Measurements from ENCODE around the gene TRIM67.
"Not testable (repeated sequence)": the region's sequence is repeated elsewhere in the genome, so short reads cannot be mapped to it uniquely, and the experiment has no call there.

TRIM67 gene

GRCh38 chr1:231210126-231210525, 48.3 kb downstream of the TRIM67 start:
- H3F3A ChIP-seq (ENCODE audit: insufficient read depth) = no peaks in the 10 kb centered on the region
- H3K79me2 ChIP-seq (ENCODE audit: insufficient read depth, low read length) = no peaks in the 10 kb centered on the region
- no peak overlapping the region for H2AFZ ChIP-seq (ENCODE audit: low read depth, low read length, severe bottlenecking)
- no peaks in the 10 kb centered on the region for H3K9me2 ChIP-seq (replicated peaks; ENCODE audit: insufficient read depth, low read length)
- no peak for TF ChIP-seq CTCF (IDR thresholded peaks at IDR 0.05; ENCODE audit: insufficient read depth, low read length, poor library complexity, severe bottlenecking)
- TF ChIP-seq EZH2phosphoT487 (conservative IDR thresholded peaks at IDR 0.05; ENCODE audit: low read length) = no peak
- H3K36me3 ChIP-seq (ENCODE audit: low read length) = no peaks in the 10 kb centered on the region
- H4K20me1 ChIP-seq (ENCODE audit: low read depth, low read length) = no peaks in the 10 kb centered on the region
- H3K27ac ChIP-seq (ENCODE audit: low read depth, low read length) = no peak overlapping the region
- no peaks in the 10 kb centered on the region for H3K9me3 ChIP-seq (ENCODE audit: insufficient read depth, low read length)
- no peak overlapping the region for H3K4me3 ChIP-seq (ENCODE audit: insufficient read depth, low read length, poor library complexity, severe bottlenecking)
- H3K4me2 ChIP-seq (ENCODE audit: low read depth, low read length, poor library complexity, severe bottlenecking) = no peak overlapping the region
- no peaks in the 10 kb centered on the region for H3K27me3 ChIP-seq (ENCODE audit: low read length)
- H3K9ac ChIP-seq (ENCODE audit: low read length) = no peak overlapping the region

- H3K4me3 ChIP-seq (ENCODE audit: insufficient read depth, low read length, poor library complexity, severe bottlenecking) = peak overlapping the region; percentile 41
- H2AFZ ChIP-seq (ENCODE audit: low read depth, low read length, severe bottlenecking) = peak overlapping the region; percentile 93
- no peaks in the 10 kb centered on the region for H3K9me2 ChIP-seq (replicated peaks; ENCODE audit: insufficient read depth, low read length)
- peak; percentile 80 for TF ChIP-seq CTCF (IDR thresholded peaks at IDR 0.05; ENCODE audit: insufficient read depth, low read length, poor library complexity, severe bottlenecking)
- TF ChIP-seq EZH2phosphoT487 (conservative IDR thresholded peaks at IDR 0.05; ENCODE audit: low read length) = no peak
- no peaks in the 10 kb centered on the region for H3F3A ChIP-seq (ENCODE audit: insufficient read depth)
- peak overlapping the region; percentile 60 for H3K4me2 ChIP-seq (ENCODE audit: low read depth, low read length, poor library complexity, severe bottlenecking)
- peak overlapping the region; percentile 42 for H3K9ac ChIP-seq (ENCODE audit: low read length)
- no peaks in the 10 kb centered on the region for H3K9me3 ChIP-seq (ENCODE audit: insufficient read depth, low read length)
- no peaks in the 10 kb centered on the region for H3K36me3 ChIP-seq (ENCODE audit: low read length)
- H3K27me3 ChIP-seq (ENCODE audit: low read length) = no peaks in the 10 kb centered on the region
- H3K27ac ChIP-seq (ENCODE audit: low read depth, low read length) = no peak overlapping the region
- H3K79me2 ChIP-seq (ENCODE audit: insufficient read depth, low read length) = no peaks in the 10 kb centered on the region
- H4K20me1 ChIP-seq (ENCODE audit: low read depth, low read length) = no peaks in the 10 kb centered on the region
Measured at GRCh38 chr1:231211005-231211857, 49.4 kb downstream of the TRIM67 start.

- not testable (repeated sequence) for H3K4me3 ChIP-seq (ENCODE audit: insufficient read depth, low read length, poor library complexity, severe bottlenecking); H3F3A ChIP-seq (ENCODE audit: insufficient read depth); H3K4me2 ChIP-seq (ENCODE audit: low read depth, low read length, poor library complexity, severe bottlenecking); H3K9me3 ChIP-seq (ENCODE audit: insufficient read depth, low read length); H3K36me3 ChIP-seq (ENCODE audit: low read length); H3K9me2 ChIP-seq (replicated peaks; ENCODE audit: insufficient read depth, low read length); H3K79me2 ChIP-seq (ENCODE audit: insufficient read depth, low read length); H3K27ac ChIP-seq (ENCODE audit: low read depth, low read length); H3K27me3 ChIP-seq (ENCODE audit: low read length); H3K9ac ChIP-seq (ENCODE audit: low read length); H4K20me1 ChIP-seq (ENCODE audit: low read depth, low read length)
- peak overlapping the region; percentile 93 for H2AFZ ChIP-seq (ENCODE audit: low read depth, low read length, severe bottlenecking)
Measured at GRCh38 chr1:231212301-231212700, 50.4 kb downstream of the TRIM67 start.

- Histone ChIP-seq H3K9me3 (ENCODE audit: insufficient read depth, low read length) (no peaks in the 10 kb centered on the region), H3K79me2 (ENCODE audit: insufficient read depth, low read length) (no peaks in the 10 kb centered on the region), H3K9me2 (replicated peaks; ENCODE audit: insufficient read depth, low read length) (no peaks in the 10 kb centered on the region), H3K27ac (ENCODE audit: low read depth, low read length) (no peak overlapping the region), H3F3A (ENCODE audit: insufficient read depth) (no peaks in the 10 kb centered on the region), H4K20me1 (ENCODE audit: low read depth, low read length) (no peaks in the 10 kb centered on the region), H3K27me3 (ENCODE audit: low read length) (no peaks in the 10 kb centered on the region), H3K4me2 (ENCODE audit: low read depth, low read length, poor library complexity, severe bottlenecking) (no peak overlapping the region), H3K4me3 (ENCODE audit: insufficient read depth, low read length, poor library complexity, severe bottlenecking) (no peak overlapping the region), H3K36me3 (ENCODE audit: low read length) (no peaks in the 10 kb centered on the region), H3K9ac (ENCODE audit: low read length) (no peak overlapping the region), H2AFZ (ENCODE audit: low read depth, low read length, severe bottlenecking) (no peak overlapping the region)
- TF ChIP-seq EZH2phosphoT487 (conservative IDR thresholded peaks at IDR 0.05; ENCODE audit: low read length) (no peak), CTCF (IDR thresholded peaks at IDR 0.05; ENCODE audit: insufficient read depth, low read length, poor library complexity, severe bottlenecking) (no peak)
Measured at GRCh38 chr1:231213831-231214573, 52.1 kb downstream of the TRIM67 start.
